Kidney (tissue), 14 donors: ENCODE results near the gene FOCAD. TPM values are rescaled to one million over a fixed set of nuclear protein-coding genes. Genes with fewer than 3 reads are reported as not detected.

ENCODE experiments used
- DNase-seq, 5 donors: peaks; one replicate each; pipeline ENCODE4 v3.0.0-alpha.2; 2013 to 2020
- FAIRE-seq: peaks from 2 replicates; lab custom pipeline; 2012; peaks lifted over from hg19 to GRCh38; lab: Jason Lieb, UNC
- H3K27ac ChIP-seq, 2 donors: one replicate each; pipeline ENCODE4 v1.7.0; 2013; ENCODE audit warnings: low read depth in 2 of 2, low read length in 2 of 2, inconsistent platforms in 1 of 2
- H3K27me3 ChIP-seq: one replicate; pipeline ENCODE4 v1.7.1; 2013; ENCODE audit warnings: low read length, inconsistent platforms; ENCODE audit not compliant: control insufficient read depth, insufficient read depth
- H3K36me3 ChIP-seq, 3 donors: one replicate each; pipeline versions ENCODE4 v1.7.0 to v1.7.1; 2013; ENCODE audit warnings: low read length in 3 of 3, control low read depth in 1 of 3, inconsistent platforms in 1 of 3; ENCODE audit not compliant: insufficient read depth in 3 of 3, control insufficient read depth in 2 of 3
- H3K4me1 ChIP-seq, 3 donors: one replicate each; pipeline versions ENCODE4 v1.7.0 to v1.7.1; 2013; ENCODE audit warnings: low read length in 3 of 3, inconsistent platforms in 1 of 3, low read depth in 1 of 3; ENCODE audit not compliant: control insufficient read depth in 2 of 3, insufficient read depth in 2 of 3
- H3K4me3 ChIP-seq, 3 donors: one replicate each; pipeline versions ENCODE4 v1.7.0 to v1.8.1; 2013; ENCODE audit warnings: low read length in 3 of 3, control low read depth in 1 of 3, inconsistent platforms in 1 of 3
- H3K9ac ChIP-seq, 3 donors: one replicate each; pipeline versions ENCODE4 v1.7.0 to v1.7.1; 2013; ENCODE audit warnings: low read length in 3 of 3, control low read depth in 1 of 3, inconsistent platforms in 1 of 3
- H3K9me3 ChIP-seq, 3 donors: one replicate each; pipeline versions ENCODE4 v1.7.0 to v1.7.1; 2013; ENCODE audit warnings: low read length in 3 of 3, control low read depth in 1 of 3, inconsistent platforms in 1 of 3; ENCODE audit not compliant: control insufficient read depth in 2 of 3, insufficient read depth in 1 of 3
- intact Hi-C: fragments of 100-400 bp; cut with DNase I; formaldehyde crosslinking; loops from one replicate; pipeline ENCODE4 v1.11.1; 2022
- polyA plus RNA-seq: library from polyadenylated mRNA; stranded (reverse); fragments of 350-450 nt; fragmentation: Illumina TruSeq; extraction: RNeasy Lipid Tissue Mini Kit (QIAGEN cat#74804); gene quantifications from one replicate; pipeline ENCODE4 v1.2.3, GENCODE V29; 2014; ENCODE audit warnings: low read depth, low replicate concordance; ENCODE audit not compliant: insufficient read depth
- total RNA-seq: library from RNA; stranded (reverse); fragmentation: NEBNext Ultra II Directional; extraction: Animal tissue kit (Norgen Biotek cat#: 25700); gene quantifications from one replicate; pipeline ENCODE4 v1.2.1, GENCODE V29; 2021
- TF ChIP-seq, protein P1 (sequence below): IDR thresholded peaks from 3 replicates; pipeline ENCODE4 v1.5.1; 2012; ENCODE audit warnings: mild to moderate bottlenecking, moderate library complexity, borderline replicate concordance; ENCODE audit not compliant: insufficient read depth; ENCODE audit errors: extremely low read depth
- donor health status: control.
- donor health status: control.
- donor health status: control.
- donor health status: control.
- donor health status: control.
- donor health status: DM: yes; HTN: yes; CAD: no.
- donor health status: Normal renal cell carcinoma (clear cell type).

The FOCAD gene
- total and polyA plus RNA-seq, 2 donors from 2014 or later = 12.2 to 35.7 TPM

DNA sequence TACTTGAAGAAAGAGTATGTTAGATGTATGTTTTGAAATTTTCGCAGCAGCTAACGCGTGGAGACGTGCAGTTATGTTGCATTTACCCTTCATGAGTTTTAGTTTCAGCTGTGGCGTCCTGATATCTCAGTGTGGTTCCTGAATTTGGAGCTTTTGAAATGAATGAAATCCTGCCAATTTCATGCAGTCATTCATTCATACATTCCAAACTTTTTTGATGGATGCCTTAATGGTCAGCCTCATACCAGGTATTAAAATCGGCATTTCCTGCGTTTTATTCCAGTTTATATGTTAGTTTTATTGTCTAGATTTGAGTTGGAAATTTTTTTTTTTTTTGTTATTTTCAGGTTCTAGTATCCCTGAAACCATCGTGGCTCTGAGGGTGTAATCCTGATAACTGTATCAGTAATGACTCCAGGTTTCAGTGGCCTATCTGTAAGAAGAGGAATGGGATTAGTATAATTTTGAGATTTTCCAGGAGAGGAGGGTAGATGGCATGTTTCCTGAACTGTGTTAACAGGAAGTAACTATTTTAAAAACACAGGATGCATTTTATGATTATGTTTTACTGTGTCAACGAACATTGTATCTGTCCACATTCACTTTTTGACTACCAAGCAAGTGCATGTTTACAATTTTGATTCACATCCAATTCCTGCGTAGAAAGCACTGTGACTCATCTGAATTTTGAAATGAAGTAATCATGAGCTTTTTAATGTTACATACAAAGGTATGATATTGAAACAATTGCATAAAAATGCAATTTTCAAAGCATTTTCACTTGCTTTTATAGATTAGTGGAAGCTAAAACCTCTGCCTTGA is 1.0 kb downstream of the FOCAD start:
- intact Hi-C loops = no loop called here
- no peak for DNase-seq

DNA sequence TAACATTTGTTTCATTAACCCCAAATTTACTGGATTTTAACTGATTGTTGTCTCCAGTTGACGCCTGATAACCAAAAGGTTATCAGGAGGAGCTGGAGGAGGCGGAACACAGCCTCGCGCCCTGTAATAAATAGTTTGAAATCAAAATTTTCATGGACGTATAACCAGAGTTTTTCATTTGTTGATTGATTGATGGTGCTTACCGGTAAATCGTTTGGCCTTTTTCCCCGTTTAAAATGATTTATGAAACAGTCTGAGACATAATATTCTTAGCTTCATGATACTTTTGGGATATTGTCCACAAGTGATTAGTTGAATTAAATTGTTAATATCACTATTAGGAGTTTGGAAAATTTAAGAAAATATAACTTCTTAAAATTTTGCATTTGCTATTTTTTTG is 1.7 kb downstream of the FOCAD start:
- intact Hi-C loops = no loop called here
- Histone ChIP-seq H3K27me3 (no peaks in the 10 kb centered on the region), H3K9me3 (no peaks in the 10 kb centered on the region), H3K9ac (no peak overlapping the region), H3K4me1 (peaks cover 0 to 9% (median 2%) of the 10 kb centered on the region in 3 donors), H3K27ac (no peak overlapping the region), H3K4me3 (no peak overlapping the region), H3K36me3 (no peaks in the 10 kb centered on the region)
- FAIRE-seq = no peak
- no peak for DNase-seq
- TF ChIP-seq, protein P1, sequence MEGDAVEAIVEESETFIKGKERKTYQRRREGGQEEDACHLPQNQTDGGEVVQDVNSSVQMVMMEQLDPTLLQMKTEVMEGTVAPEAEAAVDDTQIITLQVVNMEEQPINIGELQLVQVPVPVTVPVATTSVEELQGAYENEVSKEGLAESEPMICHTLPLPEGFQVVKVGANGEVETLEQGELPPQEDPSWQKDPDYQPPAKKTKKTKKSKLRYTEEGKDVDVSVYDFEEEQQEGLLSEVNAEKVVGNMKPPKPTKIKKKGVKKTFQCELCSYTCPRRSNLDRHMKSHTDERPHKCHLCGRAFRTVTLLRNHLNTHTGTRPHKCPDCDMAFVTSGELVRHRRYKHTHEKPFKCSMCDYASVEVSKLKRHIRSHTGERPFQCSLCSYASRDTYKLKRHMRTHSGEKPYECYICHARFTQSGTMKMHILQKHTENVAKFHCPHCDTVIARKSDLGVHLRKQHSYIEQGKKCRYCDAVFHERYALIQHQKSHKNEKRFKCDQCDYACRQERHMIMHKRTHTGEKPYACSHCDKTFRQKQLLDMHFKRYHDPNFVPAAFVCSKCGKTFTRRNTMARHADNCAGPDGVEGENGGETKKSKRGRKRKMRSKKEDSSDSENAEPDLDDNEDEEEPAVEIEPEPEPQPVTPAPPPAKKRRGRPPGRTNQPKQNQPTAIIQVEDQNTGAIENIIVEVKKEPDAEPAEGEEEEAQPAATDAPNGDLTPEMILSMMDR = no peak

More for the DNA sequence above, 1.0 kb downstream of the FOCAD start:
- Histone ChIP-seq H3K9me3 (no peaks in the 10 kb centered on the region), H3K4me1 (peaks cover 0 to 9% (median 2%) of the 10 kb centered on the region in 3 donors), H3K27me3 (no peaks in the 10 kb centered on the region), H3K27ac (peak overlapping the region; percentile 85 to 90), H3K9ac (peak overlapping the region; percentile 69 to 89 (median 89)), H3K4me3 (peak overlapping the region; percentile 76 to 89 (median 89)), H3K36me3 (no peaks in the 10 kb centered on the region)
- no peak for FAIRE-seq
- TF ChIP-seq, protein P1 = no peak

- no peaks in the 10 kb centered on the region for H3K27me3 ChIP-seq
- no peak for DNase-seq
- H3K9me3 ChIP-seq = no peaks in the 10 kb centered on the region
- no peak overlapping the region for H3K4me3 ChIP-seq
- no peaks in the 10 kb centered on the region for H3K36me3 ChIP-seq
- TF ChIP-seq, protein P1 = no peak
- no peak for FAIRE-seq
- intact Hi-C loops = no loop called here
- peaks cover 0 to 6% (median under 1%) of the 10 kb centered on the region in 3 donors for H3K4me1 ChIP-seq
- no peak overlapping the region for H3K9ac ChIP-seq
- H3K27ac ChIP-seq = no peak overlapping the region
Observed at GRCh38 chr9:20689833-20690232, 5.8 kb downstream of the FOCAD start.
